Colonic mucosa (tissue), 4 donors: ENCODE measurements around the gene CERS1. TPM values are rescaled to one million over a fixed set of nuclear protein-coding genes. Genes with fewer than 3 reads are reported as not detected.

Experiments used
- DNase-seq: peaks from one replicate; pipeline ENCODE4 v3.0.0-alpha.2; 2020
- H3K27ac ChIP-seq: fragments of 200-600 bp; one replicate; pipeline ENCODE4 v1.8.0; 2021
- H3K27me3 ChIP-seq: fragments of 200-600 bp; one replicate; pipeline ENCODE4 v1.8.0; 2021
- H3K36me3 ChIP-seq: fragments of 200-600 bp; one replicate; pipeline ENCODE4 v1.8.0; 2021
- H3K4me1 ChIP-seq: fragments of 200-600 bp; one replicate; pipeline ENCODE4 v1.8.0; 2021; ENCODE audit warnings: mild to moderate bottlenecking
- H3K4me3 ChIP-seq: fragments of 200-600 bp; one replicate; pipeline ENCODE4 v1.8.0; 2021
- H3K9ac ChIP-seq, 2 donors: one replicate each; pipeline ENCODE4 v1.7.0; 2013; ENCODE audit warnings: control low read depth in 2 of 2, low read depth in 2 of 2, low read length in 2 of 2
- H3K9me3 ChIP-seq: fragments of 200-600 bp; one replicate; pipeline ENCODE4 v1.8.0; 2021
- CTCF ChIP-seq: fragments of 200-600 bp; IDR thresholded peaks from one replicate; pipeline ENCODE4 v1.8.0; 2022; ENCODE audit warnings: antibody characterized with exemption, mild to moderate bottlenecking
- intact Hi-C: fragments of 100-400 bp; cut with DNase I; formaldehyde crosslinking; loops from one replicate; pipeline ENCODE4 v1.14.1; 2022
- total RNA-seq, 2 donors: library from RNA; stranded (reverse); fragmentation: NEBNext Ultra II Directional in 1 of 2; extraction: Animal tissue kit (Norgen Biotek cat#: 25700) in 1 of 2; gene quantifications; one replicate each; pipeline ENCODE4 v1.2.1, GENCODE V29; 2021
- donor health status: healthy.
- donor health status: DM: no; HTN: no; CAD: no.
- donor health status: DM: no; HTN: no; CAD: no.

The CERS1 gene
- total RNA-seq, 2 donors from 2014 or later = 0.15 to 0.58 TPM

DNA sequence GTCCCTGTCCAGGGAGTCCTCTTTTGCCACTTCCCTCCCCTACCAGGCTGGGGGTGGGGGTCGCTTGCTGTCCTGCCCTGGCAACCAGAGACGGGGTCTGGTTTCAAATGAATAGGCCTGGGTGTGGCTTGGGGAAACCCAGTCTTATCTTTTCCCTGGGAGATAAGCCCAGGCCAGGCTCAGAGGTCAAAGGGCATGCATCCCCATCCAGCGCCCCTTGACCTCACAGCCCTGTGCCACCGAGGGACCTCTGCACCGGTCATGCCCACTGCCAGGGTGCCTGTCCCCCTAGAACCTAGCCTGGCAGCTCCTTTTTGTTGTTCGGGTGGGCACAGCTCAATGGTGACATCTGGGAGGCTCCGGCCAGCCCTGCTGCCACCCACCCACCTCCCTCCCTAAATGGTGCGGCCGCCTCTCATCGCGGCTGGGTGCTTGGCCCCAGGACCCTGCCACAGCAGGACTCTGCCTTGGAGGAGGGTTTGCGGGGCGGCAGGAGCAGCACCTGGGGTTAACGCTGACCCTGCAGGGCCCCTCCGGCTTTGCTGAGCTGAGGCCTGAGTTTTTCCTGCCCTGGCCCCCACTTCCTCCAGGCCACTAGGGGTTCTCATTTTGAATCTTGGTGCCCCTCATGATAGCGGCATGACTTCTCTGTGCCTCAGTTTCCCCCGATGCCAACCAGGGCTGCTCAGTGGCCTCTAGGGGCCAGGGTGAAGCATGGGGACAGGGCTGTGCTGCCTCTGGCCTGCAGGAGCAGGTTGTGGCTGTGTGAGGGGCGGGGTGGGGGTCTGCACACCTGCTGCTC, 2.9 kb upstream of the CERS1 start:
- Histone ChIP-seq H3K4me3 (no peak overlapping the region), H3K4me1 (peaks cover 5% of the 10 kb centered on the region), H3K27ac (no peak overlapping the region), H3K9me3 (no peaks in the 10 kb centered on the region), H3K27me3 (peaks cover 27% of the 10 kb centered on the region), H3K9ac (no peak overlapping the region), H3K36me3 (no peaks in the 10 kb centered on the region)
- intact Hi-C loops = no loop called here
- no peak for DNase-seq
- TF ChIP-seq CTCF = no peak

DNA sequence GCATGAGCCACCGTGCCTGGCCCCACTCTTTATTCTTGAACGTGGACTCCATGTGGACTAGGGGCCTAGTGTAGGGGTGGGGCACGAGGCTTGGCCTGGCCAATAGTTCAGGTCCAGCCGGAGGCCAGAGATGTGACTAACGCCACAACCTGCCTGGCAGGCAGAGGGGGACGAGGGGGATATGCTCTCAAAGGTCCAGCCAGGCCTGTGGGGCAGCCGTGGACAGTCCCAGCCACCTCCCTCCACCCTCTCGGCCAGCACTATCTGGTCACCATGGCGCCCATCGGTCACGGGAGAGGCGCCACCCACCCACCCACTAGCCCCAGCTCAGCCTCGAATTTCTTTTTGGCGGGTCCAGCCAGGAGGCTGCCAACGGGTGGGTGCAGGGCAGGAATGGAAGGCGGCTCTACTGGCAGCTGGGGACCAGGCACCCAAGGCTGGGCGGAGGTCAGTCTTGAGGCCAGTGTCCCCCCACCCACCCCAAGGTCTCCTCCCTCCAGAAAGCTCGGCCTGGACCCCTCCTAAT, 2.2 kb upstream of the CERS1 start:
- DNase-seq = no peak
- Histone ChIP-seq H3K9ac (no peak overlapping the region), H3K27me3 (peaks cover 27% of the 10 kb centered on the region), H3K9me3 (no peaks in the 10 kb centered on the region), H3K4me3 (no peak overlapping the region), H3K36me3 (no peaks in the 10 kb centered on the region), H3K4me1 (peaks cover 5% of the 10 kb centered on the region), H3K27ac (no peak overlapping the region)
- TF ChIP-seq CTCF = no peak
- intact Hi-C loops = no loop called here

DNA sequence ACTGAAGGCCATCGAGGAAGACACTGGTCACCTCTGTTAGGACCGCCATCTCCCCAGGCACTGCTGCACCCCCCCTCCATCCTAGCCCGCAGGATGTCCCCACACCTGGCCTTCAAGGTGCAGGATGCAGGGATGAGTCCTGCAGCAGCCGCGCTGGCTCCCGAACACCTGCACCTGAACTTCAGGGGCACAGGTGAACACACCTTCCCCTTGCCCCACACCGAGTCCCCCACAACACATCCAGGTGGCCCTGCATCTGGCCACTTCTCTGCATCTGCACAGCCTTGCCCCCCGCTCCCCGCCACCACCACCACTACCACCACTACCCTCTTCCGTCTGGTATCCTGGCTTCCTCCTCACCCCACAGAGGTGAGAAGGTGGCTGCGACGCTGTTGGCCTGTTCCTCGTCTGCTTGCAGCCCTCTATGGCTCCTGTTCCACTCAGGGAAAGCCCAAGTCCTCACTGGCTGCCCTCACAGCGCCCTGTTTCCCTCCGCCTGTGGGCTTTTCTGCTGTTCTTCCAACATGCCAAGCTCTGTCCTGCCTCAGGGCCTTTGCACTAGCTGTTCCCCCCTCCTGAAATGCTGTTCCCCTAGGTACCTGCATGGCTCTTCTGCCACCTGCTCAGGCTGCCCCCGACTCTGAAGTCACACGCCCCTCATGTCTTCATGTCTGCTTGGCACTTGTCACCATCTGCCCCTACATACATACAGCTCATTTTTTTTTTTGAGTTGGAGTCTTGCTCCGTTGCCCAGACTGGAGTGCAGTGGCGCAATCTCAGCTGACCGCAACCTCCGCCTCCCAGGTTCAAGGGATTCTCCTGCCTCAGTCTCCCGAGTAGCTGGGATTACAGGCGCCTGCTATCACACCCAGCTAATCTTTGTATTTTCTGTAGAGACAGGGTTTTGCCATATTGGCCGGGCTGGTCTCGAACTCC, 1.4 kb upstream of the CERS1 start:
- TF ChIP-seq CTCF = no peak
- Histone ChIP-seq H3K4me1 (peaks cover 5% of the 10 kb centered on the region), H3K36me3 (no peaks in the 10 kb centered on the region), H3K27me3 (peaks cover 27% of the 10 kb centered on the region), H3K9ac (no peak overlapping the region), H3K27ac (no peak overlapping the region), H3K9me3 (no peaks in the 10 kb centered on the region), H3K4me3 (no peak overlapping the region)
- DNase-seq = no peak
- intact Hi-C loops = no loop called here

- DNase-seq = no peak
- Histone ChIP-seq H3K27me3 (peaks cover 27% of the 10 kb centered on the region), H3K4me1 (peaks cover 5% of the 10 kb centered on the region), H3K27ac (no peak overlapping the region), H3K4me3 (no peak overlapping the region), H3K9me3 (no peaks in the 10 kb centered on the region), H3K36me3 (no peaks in the 10 kb centered on the region), H3K9ac (no peak overlapping the region)
- intact Hi-C loops = no loop called here
- no peak for TF ChIP-seq CTCF
Observed at GRCh38 chr19:18896421-18896841, 473 bp upstream of the CERS1 start.

DNA sequence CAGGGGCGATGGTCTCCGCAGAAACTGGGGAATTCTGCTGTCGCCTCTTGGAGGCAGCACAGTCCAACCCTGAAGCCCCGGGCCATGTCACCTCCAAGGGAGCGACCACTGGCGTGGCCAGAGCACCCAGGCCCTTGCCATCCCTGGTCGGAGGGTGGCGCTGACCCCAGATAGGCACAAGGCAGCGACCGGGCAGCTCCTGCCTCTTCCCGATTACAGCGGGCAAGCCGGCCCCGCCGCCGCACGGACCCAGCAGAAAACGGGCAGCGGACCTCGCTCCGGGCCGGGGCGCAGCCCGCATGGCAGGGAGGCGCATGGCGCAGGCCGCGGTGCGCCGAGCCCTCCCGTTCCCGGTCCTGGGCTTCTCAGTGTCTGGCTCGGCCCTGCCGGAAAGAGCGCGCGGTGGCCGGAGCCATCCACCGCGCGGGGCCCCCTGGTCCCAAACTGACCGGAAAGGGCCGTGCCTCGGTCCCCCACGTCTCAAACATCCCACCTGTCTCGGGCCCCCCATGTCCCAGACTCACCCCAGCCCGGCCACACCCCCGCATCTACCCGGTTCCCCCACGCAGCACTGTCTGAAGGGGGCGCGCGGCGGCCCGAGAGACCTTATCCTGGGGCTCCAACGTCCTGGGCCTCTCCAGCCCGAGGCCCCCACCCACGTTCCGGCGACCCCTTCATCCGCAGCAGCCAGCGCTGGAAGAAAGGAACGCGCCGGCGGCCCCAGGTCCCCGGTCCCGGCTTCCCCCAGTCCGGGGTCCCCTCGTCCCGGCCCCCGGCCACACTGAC, 727 bp downstream of the CERS1 start:
- Histone ChIP-seq H3K27me3 (peaks cover 27% of the 10 kb centered on the region), H3K36me3 (no peaks in the 10 kb centered on the region), H3K4me3 (peak overlapping the region; percentile 13), H3K9ac (no peak overlapping the region), H3K9me3 (no peaks in the 10 kb centered on the region), H3K27ac (no peak overlapping the region), H3K4me1 (peaks cover 5% of the 10 kb centered on the region)
- intact Hi-C loops = no loop called here
- DNase-seq = no peak
- TF ChIP-seq CTCF = no peak
